HG03095 (cell line): ENCODE measurements around the gene PPIL4.
A peak's percentile ranks its signal among the peaks of the same experiment; 100 is the strongest.

ENCODE experiments used
- ATAC-seq: cut with Tn5 transposase; IDR thresholded peaks from one replicate; pipeline ENCODE4 v1.9.1; 2021; ENCODE audit warnings: moderate library complexity; ENCODE audit not compliant: unreplicated experiment

The PPIL4 gene

GRCh38 chr6:149484733-149485700 lies 60.8 kb downstream of the PPIL4 start, which contains the start of gene ZC3H12D:
Gene ZC3H12D, minus strand, starts transcription at chr6:149485014. Its CDS starts 10,471 bp downstream, at chr6:149474543.
- peak; percentile 29 for ATAC-seq

DNA sequence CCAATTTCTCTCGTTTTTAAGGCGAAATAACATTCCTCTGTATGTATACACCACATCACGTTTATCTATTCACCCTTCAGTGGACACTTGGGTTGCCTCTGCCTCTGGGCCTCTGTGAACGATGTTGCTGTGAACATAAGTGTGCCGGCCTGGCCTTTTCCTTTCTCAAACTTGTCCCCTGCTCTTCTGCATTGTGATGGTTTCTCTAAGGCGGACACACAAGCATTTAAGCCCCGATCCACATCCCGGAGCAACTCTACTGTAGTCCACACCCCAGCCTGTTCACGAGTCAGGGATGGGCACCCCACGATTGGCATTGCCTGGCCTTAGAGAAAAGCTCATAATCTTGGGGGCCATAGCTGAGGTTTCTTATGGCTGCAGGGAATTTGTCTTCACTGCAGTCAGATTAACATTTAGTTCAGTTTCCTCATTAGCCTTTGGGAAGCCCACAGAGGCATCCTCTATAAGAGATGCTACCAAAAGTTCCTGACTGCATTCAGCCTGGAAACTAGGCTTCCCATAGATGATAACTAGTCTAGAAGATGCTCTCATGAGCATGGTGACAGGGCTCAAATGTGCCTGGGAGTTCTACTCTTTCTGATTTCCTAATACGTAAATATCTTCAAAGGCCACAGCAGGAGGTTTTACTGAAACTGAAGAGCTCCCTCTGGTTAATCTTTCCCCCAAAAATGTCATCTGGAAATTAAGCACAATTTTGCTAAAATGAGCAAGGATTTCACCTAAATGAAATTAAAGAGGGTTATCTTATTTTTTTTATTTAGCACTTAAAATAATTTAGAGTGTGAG lies 61.8 kb downstream of the PPIL4 start:
- no peak for ATAC-seq

GRCh38 chr6:149483334-149483725 lies 62.5 kb downstream of the PPIL4 start:
- no peak for ATAC-seq

DNA sequence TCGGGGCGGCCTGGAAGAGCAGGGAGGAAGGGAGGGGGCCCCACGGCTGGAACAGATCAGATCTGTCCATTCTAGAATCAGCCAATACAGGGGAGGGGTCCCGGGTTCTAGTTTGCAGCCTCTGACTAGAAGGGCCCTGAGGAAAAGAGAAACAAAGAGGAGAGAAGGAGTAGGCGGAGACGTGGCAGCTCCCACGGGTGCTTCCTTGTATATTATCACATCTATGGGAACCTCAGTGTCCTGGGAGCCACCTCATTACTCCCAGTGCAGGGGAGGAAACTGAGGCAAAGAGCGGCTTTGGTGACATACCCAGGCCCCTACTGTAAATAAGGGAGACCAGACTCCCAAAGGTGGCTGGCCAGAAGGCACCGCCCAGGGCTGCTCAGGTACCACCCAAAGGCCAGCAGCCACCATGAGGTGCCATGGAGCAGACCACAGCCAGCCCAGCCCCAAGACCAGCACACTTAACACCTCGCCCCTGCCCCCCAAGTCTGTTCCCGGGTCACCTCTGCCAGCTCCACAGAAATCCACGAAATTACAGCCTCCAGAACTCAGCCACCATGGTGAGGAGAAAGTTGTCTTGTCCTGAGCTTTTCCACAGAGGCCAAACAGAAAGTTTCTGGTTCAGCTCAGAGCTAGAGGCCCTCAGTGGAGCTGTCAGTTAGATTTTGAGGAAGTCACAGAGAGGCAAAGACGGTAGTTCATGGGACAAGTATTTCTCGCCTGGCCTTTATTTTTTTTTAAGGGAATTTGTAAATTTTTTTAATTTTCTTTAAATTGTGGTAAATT lies 63.1 kb downstream of the PPIL4 start:
- no peak for ATAC-seq

DNA sequence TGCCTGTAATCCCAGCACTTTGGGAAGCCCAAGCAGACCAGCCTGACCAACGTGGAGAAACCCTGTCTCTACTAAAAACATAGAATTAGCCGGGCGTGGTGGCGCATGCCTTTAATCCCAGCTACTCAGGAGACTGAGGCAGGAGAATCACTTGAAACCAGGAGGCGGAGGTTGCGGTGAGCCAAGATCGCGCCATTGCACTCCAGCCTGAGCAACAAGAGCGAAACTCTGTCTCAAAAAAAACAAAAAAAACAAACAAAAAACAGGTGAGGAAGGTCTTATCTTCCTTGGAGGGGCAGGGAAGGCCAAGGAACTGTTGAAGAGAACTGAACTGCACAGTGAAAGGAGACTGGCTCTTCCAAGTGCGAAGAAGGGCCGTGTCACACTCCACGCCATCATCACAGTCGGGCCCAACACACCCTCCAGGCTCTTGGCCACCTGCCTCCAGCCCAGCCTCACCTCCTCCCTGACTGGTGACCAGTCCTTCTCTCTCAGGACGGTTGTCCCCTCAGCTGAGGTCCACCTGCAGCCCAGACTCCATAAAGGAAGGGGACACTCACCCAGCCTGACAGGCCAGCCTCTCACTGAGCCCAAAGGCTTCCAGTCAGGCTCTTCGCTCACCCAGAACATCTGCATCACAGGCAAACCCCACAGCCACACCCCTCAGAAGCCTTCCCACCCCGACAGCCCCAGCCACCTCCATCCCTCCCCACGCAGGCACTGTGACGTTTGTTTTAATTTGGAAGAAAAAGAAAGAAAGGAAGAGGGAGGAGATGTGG lies 65.2 kb downstream of the PPIL4 start:
- no peak for ATAC-seq

GRCh38 chr6:149478631-149479314 lies 67.1 kb downstream of the PPIL4 start:
- no peak for ATAC-seq

DNA sequence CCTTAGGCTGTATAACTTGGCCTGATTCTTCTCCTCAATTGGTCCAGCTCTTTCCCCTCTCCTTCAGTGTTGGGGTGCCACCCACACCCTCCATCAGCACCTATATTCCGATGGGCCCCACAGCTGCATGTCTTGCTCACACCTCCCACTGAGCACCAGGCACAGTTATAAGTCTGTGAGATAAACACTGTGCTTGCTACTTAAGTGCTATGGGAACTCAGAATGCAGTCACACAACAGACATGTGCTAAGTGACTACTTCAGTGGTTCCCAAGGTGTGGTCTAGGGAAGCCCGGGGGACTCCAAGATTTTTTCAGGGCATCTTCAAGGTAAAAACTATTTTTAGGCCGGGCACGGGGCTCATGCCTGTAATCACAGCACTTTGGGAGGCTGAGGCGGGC lies 68.3 kb downstream of the PPIL4 start:
- ATAC-seq: no peak

GRCh38 chr6:149476789-149477455 lies 68.9 kb downstream of the PPIL4 start:
- no peak for ATAC-seq

- ATAC-seq: no peak
Measured at GRCh38 chr6:149474108-149474935, 71.5 kb downstream of the PPIL4 start.

DNA sequence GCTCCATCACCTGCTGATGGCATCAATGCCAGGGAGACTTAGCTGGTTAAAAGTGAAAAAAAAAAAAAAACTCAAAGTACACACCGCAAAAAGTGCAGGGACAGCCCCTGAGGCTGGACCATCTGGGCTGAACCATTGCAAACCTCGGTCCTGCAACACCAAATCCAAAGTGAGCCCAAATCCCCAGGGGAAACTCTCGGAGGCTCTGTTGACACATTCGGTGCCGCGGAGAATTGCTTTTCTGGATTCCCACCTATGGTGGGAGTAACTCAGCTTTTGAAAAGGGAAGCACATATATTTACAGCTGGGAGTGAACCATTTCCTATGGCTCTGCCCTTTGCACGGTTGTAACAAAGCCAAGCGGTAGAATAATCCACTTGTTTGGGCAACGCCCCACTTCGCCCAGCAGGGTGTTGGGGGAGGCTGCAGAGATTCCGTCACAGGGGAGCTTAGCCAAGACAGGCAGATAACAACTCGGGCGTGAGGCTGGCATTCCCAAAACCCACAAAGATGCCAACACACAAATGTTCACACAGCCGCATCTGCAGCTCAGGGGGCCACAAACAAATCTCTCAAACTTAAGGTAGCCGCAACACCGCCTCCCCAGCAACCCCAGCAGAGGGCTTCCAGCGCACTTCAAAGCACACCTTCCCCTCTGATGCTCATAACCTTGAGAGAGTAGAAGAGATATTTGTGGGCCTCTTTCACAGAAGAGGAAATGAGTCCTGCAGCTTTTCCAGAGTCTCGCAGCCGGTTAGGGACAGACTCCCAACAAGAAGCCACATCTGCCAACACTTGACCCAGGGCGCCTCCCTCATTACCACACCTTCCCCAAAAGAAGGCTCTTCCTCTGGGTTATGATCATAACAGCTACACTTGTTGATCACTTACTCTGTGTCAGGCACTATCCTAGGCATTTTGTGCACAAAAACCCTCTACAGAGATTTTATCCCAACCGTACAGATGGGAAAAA lies 72.5 kb downstream of the PPIL4 start:
- no peak for ATAC-seq

DNA sequence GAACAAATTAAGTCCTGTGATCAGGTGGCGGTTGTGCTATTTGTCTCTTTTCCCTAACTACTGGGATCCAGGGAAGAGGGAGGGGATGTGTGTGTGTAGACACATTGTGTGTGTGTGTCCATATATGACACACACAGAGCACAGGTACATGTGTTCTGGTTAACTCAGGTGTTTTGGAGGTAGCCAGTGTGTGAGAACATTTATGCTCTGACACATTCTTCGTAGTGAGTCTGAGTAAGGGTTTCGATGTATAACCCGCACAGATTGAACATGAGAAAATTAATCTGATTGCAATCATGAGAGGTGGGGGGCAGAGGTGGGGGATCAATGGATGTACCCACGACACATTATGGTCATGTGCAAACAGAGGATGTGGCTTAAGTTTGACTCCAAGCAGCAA lies 73.6 kb downstream of the PPIL4 start:
- no peak for ATAC-seq

DNA sequence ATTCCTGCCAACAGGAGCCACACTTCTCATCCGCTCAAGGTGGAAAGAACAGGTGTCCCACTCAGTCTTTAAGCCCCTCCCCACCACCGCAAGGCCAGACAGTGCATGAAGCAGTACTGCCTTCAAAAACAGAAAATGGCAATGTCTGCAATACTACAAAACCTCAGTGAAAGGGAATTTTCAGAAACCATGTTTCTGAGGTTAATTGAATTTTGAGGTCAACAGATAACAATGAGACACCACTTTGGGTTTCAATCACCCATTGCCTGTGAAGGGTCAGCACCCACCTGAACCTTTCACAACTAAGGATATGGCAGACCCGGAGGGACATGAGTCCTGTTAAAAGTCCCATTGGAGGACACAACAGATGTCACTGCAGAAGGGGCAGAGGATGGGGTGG lies 74.0 kb downstream of the PPIL4 start:
- ATAC-seq: peak; percentile 28

GRCh38 chr6:149470948-149471347 lies 74.9 kb downstream of the PPIL4 start:
- ATAC-seq: no peak

DNA sequence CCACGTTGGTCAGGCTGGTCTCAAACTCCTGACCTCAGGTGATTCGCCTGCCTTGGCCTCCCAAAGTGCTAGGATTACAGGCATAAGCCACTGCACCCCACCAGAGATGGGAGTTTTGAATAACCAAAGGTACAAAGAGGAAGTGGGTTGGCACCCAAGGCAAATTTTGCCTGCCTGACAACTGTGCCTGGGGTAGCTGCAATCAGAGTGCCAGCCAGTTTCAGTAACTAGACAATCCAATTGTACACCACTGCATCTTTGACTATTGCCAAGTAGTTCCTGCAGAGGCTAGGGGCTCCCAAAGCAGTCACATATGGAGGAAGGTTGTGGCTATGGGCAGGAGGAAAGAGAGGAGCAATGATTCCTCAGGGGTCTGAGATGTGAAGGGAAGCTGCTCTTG lies 77.7 kb downstream of the PPIL4 start:
- ATAC-seq: no peak

DNA sequence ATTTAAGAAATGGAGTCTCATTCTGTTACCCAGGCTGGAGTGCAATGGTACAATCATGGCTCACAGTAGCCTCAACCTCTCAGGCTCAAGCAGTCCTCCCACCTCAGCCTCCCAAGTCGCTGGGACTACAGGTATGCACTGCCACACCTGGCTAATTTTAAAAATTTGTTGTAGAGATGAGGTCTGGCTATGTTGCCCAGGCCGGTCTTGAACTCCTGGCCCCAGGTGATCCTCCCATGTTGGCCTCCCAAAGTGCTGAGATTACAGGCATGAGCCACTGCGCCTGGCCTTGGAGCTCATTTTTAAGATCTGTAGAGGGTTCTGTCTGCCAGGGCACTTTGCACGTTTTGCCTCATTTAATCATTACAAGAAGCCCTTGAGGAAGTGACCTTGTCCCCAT lies 78.6 kb downstream of the PPIL4 start:
- ATAC-seq: no peak

DNA sequence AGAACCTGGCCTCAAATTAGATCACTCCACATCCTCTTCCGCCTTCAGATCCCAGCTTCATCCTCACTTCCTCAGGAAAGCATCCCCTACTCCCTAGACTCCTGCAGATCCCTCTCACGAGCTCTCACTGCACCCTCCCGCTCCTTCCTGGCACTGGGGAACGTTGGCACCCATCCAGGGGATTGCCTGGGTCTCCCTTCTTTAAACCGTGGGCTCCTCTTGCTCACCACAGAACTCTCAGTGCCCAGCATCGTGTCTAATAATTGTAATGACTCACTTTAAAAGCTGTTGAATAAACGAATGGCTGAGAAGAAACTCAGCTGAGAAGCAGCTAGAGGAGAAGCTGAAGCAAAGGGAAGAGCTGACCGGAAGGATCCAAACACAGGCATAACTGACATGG lies 81.4 kb downstream of the PPIL4 start:
- no peak for ATAC-seq

DNA sequence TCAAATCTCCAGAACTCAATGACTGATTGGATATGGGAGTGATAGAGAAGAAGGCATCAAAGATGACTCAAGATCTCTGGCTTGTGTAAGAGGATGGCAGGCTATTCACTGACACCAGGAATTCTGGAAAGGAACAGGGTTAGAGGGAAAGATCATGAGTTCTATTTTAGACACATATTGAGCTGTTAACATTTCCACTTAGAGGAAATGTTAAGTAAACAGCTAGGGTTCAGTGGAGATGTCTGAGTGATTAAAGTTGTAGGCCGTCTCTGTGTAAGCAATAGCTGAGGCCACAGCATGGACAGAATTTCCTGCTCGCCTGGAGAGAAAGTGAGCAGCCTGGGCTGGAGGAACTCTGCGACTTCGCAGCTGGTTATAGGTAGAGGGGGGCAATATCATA lies 82.1 kb downstream of the PPIL4 start:
- no peak for ATAC-seq
